Measurements from ENCODE around the gene ITPKC. TPM values are rescaled to one million over a fixed set of nuclear protein-coding genes. Genes with fewer than 3 reads are reported as not detected.

ITPKC gene
- total and polyA plus RNA-seq, 7 donors: 17.4 to 39.6 (median 24.5) TPM

- no peak for DNase-seq
- H3K4me1 ChIP-seq: no peaks in the 10 kb centered on the region
- no peak overlapping the region for H3K27ac ChIP-seq
- no peaks in the 10 kb centered on the region for H3K27me3 ChIP-seq
- intact Hi-C loops (cut with DNase I): no loop called here
- no peaks in the 10 kb centered on the region for H3K9me3 ChIP-seq
- peaks cover 51 to 99% (median 68%) of the 10 kb centered on the region in 4 donors for H3K36me3 ChIP-seq
- TF ChIP-seq CTCF (IDR thresholded peaks at IDR 0.05) (no peak), POLR2A (IDR thresholded peaks at IDR 0.05) (no peak), POLR2AphosphoS5 (IDR thresholded peaks at IDR 0.05) (no peak), EP300 (IDR thresholded peaks at IDR 0.05) (no peak)
- 87 to 91% methylated on average over 2 of the region's 2 CpGs for WGBS, 2 donors
- no peak overlapping the region for H3K4me3 ChIP-seq
Measured at GRCh38 chr19:40672038-40672437, 44.9 kb upstream of the ITPKC start.

- peaks cover 57 to 99% (median 71%) of the 10 kb centered on the region in 4 donors for H3K36me3 ChIP-seq
- intact Hi-C loops (cut with DNase I): no loop called here
Measured at GRCh38 chr19:40672573-40673299, 44.2 kb upstream of the ITPKC start.

GRCh38 chr19:40673397-40673796 is 43.5 kb upstream of the ITPKC start:
- no peaks in the 10 kb centered on the region for H3K9me3 ChIP-seq
- TF ChIP-seq POLR2AphosphoS5 (IDR thresholded peaks at IDR 0.05) (no peak), CTCF (IDR thresholded peaks at IDR 0.05) (no peak)
- DNase-seq: no peak
- H3K27me3 ChIP-seq: no peaks in the 10 kb centered on the region
- H3K27ac ChIP-seq: no peak overlapping the region
- H3K36me3 ChIP-seq: peaks cover 62 to 99% (median 75%) of the 10 kb centered on the region in 4 donors
- WGBS, 2 donors: 95 to 96% methylated on average over 11 of the region's 11 CpGs
- intact Hi-C loops (cut with DNase I): no loop called here
- no peaks in the 10 kb centered on the region for H3K4me1 ChIP-seq
- no peak overlapping the region for H3K4me3 ChIP-seq

More at GRCh38 chr19:40672573-40673299, 44.2 kb upstream of the ITPKC start:
- H3K9me3 ChIP-seq: no peaks in the 10 kb centered on the region
- TF ChIP-seq EP300 (IDR thresholded peaks at IDR 0.05) (no peak), CTCF (IDR thresholded peaks at IDR 0.05) (no peak), POLR2AphosphoS5 (IDR thresholded peaks at IDR 0.05) (no peak), POLR2A (IDR thresholded peaks at IDR 0.05) (no peak)
- H3K4me3 ChIP-seq: no peak overlapping the region
- H3K27me3 ChIP-seq: no peaks in the 10 kb centered on the region
- H3K27ac ChIP-seq: no peak overlapping the region
- 94 to 95% methylated on average over 7 of the region's 7 CpGs for WGBS, 2 donors
- no peak for DNase-seq
- H3K4me1 ChIP-seq: no peaks in the 10 kb centered on the region

- no peak overlapping the region for H3K4me3 ChIP-seq
- WGBS, 2 donors: 89 to 92% methylated on average over 3 of the region's 3 CpGs
- no peak overlapping the region for H3K27ac ChIP-seq
- no peaks in the 10 kb centered on the region for H3K4me1 ChIP-seq
- intact Hi-C loops (cut with DNase I): no loop called here
- H3K36me3 ChIP-seq: peaks cover 58 to 99% (median 78%) of the 10 kb centered on the region in 4 donors
- no peaks in the 10 kb centered on the region for H3K27me3 ChIP-seq
- no peaks in the 10 kb centered on the region for H3K9me3 ChIP-seq
- no peak for DNase-seq
- TF ChIP-seq EP300 (IDR thresholded peaks at IDR 0.05) (no peak), POLR2A (IDR thresholded peaks at IDR 0.05) (no peak), CTCF (IDR thresholded peaks at IDR 0.05) (no peak)
Measured at GRCh38 chr19:40674291-40674690, 42.6 kb upstream of the ITPKC start.

- intact Hi-C loops (cut with DNase I): no loop called here
- Histone ChIP-seq H3K27me3 (no peaks in the 10 kb centered on the region), H3K9me3 (no peaks in the 10 kb centered on the region), H3K4me1 (no peaks in the 10 kb centered on the region), H3K36me3 (peaks cover 37 to 99% (median 79%) of the 10 kb centered on the region in 4 donors), H3K4me3 (no peak overlapping the region), H3K27ac (no peak overlapping the region)
- 96 to 97% methylated on average over 23 of the region's 23 CpGs for WGBS, 2 donors
- TF ChIP-seq CTCF (IDR thresholded peaks at IDR 0.05): no peak
- TF ChIP-seq EP300 (IDR thresholded peaks at IDR 0.05): no peak
- no peak for TF ChIP-seq POLR2A (IDR thresholded peaks at IDR 0.05)
- TF ChIP-seq POLR2AphosphoS5 (IDR thresholded peaks at IDR 0.05): no peak
- DNase-seq: no peak
Measured at GRCh38 chr19:40677156-40677555, 39.8 kb upstream of the ITPKC start.
